HG03469 (cell line): Measurements from ENCODE around the gene RAB26.
"Not testable (repeated sequence)": the region's sequence is repeated elsewhere in the genome, so short reads cannot be mapped to it uniquely, and the experiment has no call there.

Source experiments
- ATAC-seq: cut with Tn5 transposase; IDR thresholded peaks from one replicate; pipeline ENCODE4 v1.9.1; 2021; ENCODE audit warnings: mild to moderate bottlenecking, moderate library complexity, moderate number of reproducible peaks; ENCODE audit not compliant: unreplicated experiment

The RAB26 gene

GRCh38 chr16:2147981-2148671, at the start of gene RAB26:
Gene RAB26 (plus strand): TSS chr16:2148625. CDS start chr16:2148784, 159 bp downstream.
- ATAC-seq: no peak

DNA sequence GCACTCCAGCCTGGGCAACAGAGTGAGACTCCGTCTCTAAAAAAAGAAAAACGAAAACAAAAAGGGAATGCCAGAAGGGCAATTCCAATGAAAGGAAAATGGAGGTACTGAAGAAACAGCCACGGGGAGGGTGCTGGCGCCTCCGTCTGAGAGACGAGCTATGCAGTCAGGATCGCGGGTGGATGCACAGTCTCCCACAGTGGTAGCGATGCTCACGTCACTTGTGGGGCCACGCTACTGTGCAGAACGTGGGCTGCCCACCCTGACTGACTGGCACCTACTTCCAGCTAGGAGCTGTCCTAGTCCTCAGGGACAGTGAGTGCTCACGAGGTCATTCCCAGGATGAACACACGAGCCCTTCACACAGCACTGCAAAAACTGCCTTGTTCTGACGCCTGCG, 46.8 kb upstream of the RAB26 start:
- not testable (repeated sequence) for ATAC-seq

DNA sequence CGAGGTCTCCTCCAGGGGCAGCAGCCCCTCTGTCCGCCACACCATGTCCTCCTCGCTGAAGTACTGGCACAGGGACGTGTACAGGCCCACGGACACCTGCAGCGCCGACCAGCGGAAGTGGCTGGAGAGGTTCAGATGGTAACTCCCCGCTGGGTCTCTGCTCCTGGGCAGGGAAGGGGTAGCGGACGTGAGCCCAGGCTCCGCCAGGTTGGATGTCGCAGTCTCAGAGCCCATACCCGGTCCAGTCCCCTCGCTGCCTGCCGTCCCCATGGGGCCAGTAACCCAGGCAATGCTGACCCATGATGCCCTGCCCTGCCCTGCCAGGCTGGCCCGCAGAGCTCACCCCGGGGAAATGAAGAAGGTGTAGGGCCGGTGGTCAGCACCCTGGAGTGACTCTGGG, 46.0 kb upstream of the RAB26 start:
- ATAC-seq: no peak

- ATAC-seq: not testable (repeated sequence)
These were observed 44.0 kb upstream of the RAB26 start for GRCh38 chr16:2104464-2104863.

DNA sequence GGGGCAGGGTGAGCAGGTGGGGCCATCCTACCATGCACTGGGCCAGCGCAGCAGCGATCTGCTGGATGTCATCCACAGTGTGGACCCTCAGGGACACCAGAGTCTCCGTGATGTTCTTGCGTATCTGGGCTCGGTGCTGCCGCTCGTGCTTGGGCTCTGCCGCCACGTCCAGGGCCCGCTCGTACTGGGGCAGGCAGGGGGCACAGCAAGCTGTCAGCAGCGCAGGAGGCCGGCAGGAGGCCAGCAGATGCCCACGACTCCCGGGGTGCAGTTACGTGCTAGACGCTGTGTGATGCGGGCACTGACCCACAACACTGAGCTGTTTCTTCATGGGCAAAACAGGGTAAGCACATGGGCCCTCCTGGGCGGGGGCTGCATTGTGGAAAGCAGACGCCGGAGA, 43.1 kb upstream of the RAB26 start:
- not testable (repeated sequence) for ATAC-seq

DNA sequence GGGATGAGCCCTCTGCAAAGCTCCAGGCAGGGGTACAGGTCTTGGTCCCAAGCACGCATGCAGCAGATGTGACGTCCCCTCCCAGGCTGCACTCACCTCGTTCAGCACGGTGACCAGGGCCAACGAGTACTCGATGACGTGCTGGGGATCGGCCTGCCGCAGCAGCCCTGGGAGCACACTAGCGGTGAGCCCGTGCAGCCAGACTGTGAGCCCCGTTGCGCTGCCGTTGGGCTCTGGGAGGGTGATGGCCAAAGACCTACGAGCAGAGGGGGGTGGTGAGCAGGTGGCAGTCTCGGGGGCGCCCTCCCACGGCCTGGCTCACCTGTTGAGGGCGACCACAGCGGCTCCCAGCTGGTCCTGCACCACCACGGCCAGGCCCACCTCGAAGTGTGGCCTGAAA, 42.7 kb upstream of the RAB26 start:
- not testable (repeated sequence) for ATAC-seq

DNA sequence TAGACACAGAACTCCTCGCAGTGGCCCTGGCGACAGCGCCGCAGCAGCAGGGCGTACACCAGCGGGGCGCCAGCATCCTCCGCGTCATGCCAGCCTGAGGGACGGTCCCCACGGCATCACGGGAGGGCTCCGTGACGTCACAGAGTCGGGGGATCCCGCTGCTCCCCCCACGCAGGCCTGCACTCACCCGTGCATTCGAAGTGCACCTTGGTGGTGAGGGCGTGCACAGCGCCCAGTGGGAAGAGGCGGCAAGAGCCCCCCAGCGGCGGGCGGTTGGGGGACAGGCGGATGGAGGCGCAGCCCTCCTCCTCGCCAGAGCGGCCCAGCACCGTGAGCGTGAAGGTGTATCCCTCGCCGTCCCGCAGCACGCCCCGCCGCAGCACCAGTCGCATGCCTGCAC, 42.2 kb upstream of the RAB26 start:
- ATAC-seq: not testable (repeated sequence)

- ATAC-seq: not testable (repeated sequence)
These were observed 41.2 kb upstream of the RAB26 start for GRCh38 chr16:2107121-2107790.

- not testable (repeated sequence) for ATAC-seq
These were observed 40.7 kb upstream of the RAB26 start for GRCh38 chr16:2107791-2108125.

DNA sequence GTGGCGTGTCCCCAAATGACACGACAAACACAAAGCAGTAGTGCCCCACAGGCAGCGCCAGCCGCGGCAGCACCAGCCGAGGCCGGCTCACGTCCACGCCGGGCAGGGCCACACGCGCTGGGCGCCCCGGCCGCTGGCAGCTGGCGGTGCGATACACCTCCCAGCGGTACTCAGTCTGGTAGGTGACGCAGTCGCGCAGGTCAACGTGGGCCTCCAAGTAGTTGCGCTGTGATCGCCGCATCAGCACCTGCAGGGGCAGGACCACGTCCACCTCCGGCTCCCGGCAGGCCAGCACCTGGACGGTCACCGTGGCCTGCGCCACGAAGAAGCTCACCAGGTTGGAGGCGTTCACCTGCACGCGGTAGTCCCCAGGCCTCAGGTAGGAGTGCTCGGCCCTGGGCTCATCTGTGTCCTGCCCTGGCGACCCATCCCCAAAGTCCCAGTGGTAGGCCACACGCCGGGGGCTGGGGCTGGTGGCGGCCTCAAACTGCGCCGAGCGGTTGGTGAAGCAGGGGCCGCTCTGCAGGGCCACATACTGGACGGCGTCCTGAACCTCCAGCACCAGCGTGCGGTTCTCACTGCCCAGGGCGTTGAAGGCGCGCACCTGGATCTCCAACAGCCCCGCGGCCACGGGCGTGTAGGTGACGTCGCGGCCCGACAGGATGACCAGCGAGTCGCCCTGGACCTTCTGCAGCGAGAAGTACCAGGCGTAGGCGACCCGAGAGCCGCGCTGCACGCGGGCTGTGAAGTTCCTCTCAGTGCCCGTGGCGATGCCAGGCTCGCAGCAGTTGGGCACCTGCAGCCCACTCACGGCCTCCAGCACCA, 39.8 kb upstream of the RAB26 start:
- not testable (repeated sequence) for ATAC-seq

DNA sequence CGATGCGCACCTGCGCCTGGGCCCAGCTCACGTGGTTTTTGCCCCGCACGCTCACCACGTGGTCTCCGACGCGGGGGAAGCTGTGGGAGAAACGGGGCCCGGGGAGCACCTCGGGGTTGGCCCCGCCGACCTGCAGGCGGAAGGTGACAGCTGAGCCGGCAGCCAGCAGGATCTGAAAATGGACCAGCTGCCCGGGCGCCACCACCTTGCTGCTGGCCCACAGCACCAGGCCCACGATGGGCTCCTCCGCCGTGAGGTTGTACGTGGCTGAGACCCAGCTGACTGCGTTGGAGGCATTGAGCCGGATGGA, 39.2 kb upstream of the RAB26 start:
- not testable (repeated sequence) for ATAC-seq

- ATAC-seq: not testable (repeated sequence)
These were observed 38.6 kb upstream of the RAB26 start for GRCh38 chr16:2109872-2110271.

DNA sequence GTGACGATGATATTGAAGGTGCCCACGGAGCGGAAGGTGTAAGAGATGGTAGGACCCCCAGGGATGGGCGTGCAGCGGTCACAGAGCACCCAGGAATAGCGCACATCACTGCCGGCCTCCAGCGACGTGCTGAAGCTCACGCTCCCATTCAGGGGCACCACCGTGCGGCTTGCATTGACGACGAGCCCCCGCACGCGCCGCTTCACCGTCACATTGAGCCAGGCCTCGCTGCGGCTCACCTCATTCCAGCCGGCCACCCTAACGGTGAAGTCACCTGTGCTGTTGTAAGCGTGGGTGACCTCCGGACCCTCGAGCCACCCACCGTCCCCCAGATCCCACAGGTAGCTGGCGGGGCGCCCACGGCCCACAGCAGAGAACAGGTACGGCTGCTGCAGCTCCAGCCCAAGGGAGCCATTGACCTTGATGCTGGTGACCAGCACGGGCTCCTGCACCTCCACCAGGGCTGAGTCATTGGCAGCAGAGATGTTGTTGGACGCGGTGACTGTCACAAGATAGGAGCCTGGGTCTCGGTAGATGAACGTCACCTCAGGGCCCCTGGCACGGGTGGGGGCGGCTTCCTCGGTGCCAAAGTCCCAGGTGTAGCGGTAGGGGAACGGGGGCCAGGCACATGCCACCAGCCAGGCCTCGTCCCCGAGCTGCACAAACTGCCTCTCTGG, 38.0 kb upstream of the RAB26 start:
- ATAC-seq: not testable (repeated sequence)

DNA sequence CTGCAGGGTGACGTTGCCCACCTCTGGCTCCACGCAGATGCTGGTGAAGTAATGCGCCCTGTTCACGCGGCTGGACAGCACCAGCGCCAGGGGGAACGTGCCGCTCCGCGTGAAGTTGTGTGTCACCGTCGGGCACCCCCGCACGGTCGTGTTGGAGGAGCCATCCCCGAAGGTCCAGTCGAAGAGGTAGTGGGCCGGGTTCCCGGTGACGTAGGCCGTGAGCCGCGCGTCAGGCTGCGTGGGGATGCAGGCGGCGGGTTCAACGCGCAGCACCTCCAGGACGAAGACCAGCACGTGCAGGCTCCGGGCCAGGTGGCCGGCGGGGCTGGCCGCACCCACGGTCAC, 37.4 kb upstream of the RAB26 start:
- ATAC-seq: not testable (repeated sequence)

DNA sequence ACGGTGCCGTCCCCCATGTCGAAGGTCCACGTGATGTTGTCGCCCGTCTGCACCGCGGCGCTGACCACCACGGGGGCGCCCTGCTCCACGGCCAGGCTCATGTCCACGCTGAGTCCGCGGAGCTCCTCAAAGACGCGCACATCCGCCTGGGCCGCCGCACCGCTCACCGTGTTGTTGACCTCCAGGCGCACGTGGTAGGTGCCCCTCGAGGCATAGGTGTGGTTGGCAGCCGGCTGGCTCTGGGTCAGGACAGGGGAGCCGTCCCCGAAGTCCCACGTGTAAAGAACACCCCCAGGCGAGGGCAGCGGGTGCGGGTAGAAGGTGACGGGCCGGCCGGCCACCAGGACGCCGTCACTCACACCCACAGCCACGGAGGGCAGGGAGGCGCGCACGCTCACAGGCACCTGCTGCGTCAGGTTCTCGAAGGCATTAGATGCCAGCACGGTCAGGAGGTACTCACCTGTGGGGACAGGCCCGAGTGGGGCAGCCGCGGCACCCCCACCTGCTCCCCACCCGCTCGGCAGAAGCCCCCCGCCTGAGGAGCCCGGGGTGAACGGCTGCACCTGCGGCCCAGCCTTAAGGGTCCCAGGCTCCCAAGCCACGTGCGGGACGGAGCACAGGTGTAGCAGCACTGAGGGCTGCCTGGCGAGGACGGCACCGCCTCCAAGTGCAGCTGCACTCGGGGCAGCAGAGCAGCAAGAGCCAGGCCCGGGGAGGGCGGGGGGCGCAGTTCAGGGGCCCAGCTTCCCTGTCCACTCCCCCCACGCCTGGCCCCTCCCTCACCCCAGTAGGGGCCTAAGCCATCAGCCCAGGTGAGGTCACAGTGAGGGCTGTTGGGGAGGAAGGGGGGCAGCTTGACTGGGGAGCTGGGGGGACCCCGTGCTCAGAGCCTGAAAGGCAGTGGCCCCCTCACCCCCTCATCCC, 36.8 kb upstream of the RAB26 start:
- ATAC-seq: not testable (repeated sequence)

- ATAC-seq: not testable (repeated sequence)
These were observed 35.8 kb upstream of the RAB26 start for GRCh38 chr16:2112539-2113106.

DNA sequence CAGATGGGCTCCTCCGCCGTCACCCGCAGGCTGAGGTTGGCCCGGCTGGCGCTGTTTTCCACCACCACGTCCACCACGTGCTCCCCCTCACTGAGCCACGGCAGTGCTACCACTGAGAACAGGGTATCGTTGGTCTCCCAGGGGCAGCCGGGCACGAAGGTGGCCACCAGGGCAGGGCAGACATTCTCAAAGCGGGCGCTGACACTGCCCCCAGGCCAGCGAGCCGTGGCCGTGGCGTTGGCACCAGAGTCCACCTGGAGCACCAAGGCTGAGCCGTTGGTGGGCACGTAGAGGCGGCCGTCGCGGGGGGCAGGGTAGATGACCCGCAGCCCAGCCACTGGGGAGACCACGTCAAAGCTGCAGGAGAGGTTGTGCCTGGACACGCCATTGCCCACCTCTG, 34.2 kb upstream of the RAB26 start:
- not testable (repeated sequence) for ATAC-seq

DNA sequence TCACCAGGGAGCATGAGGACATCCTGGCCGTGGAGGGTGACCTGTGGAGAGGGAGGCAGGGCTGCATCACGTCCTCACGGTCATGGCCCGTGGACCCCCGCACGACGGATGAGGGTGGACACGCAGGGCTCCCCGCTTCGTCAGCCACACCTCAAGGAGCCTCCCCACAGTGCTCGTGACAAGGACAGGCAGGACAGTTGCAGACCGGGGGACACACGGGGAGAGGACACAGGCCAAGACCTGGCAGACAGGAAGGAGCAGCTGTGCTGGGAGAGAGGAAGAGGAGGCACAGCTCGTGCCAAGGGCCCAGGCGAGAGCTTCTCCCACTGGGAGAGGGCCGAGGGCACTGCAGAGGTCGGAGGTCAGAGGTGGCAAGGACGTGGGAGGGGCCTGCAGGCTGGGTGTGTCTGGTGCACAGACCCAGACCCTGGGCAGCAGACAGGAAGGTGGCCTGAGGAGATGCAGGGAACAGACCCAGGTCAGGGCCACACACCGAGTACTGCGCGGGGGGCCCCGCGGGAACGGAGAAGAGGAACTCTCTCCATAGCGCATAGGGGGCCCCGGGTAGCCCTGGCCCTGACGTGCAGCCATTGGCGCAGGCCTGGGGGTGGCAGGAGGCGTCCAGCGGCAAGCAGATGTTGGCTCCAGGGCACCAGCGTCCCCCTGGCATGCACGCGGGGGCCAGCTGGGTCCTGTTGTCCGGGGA, 33.4 kb upstream of the RAB26 start:
- not testable (repeated sequence) for ATAC-seq

- ATAC-seq: no peak
These were observed 32.8 kb upstream of the RAB26 start for GRCh38 chr16:2115591-2115973.
